NT2/D1 (cell line): Measurements from ENCODE around the gene TMEM53.

Experiments
- SUZ12 ChIP-seq: IDR thresholded peaks from 2 replicates; pipeline ENCODE4 v1.6.1; 2011; ENCODE audit not compliant: insufficient read length, insufficient read depth; ENCODE audit errors: extremely low read depth
- ZNF274 ChIP-seq: IDR thresholded peaks from 2 replicates; pipeline ENCODE4 v1.6.1; 2011; ENCODE audit warnings: mild to moderate bottlenecking, low read depth, low read length

DNA sequence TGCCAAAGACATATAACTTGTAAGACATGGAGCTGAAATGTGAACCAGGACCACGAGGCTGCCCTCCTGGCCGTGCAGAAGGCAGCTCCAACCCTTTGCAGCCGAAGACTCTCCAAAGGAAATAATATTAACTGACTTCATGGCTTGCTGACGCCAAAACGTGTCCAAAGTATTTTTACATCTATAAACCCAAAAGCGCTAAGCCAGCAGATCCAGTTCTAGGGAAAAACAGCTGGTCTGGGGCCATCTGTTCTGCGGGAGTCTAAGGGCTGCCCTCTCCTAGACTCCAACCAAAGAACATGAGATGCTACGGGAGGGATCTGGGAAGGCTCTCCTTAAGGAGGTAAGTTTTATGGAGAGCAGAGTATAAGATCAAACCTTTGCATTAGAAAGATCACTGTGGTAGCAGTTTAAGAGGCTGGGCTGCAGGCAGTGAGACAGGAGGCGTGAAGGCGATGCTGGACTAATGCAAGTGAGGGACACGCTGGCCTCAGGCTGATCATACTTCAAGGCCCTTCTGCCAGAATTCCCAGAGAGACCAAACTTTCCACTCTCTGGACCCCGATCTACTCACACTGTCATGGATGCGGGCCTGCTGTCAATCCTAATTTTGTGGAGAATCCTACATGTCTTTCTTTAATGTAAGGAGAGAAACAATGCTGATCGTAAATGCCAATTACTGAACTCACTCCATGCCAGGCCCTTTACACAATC, 1.2 kb downstream of the TMEM53 start:
- no peak for TF ChIP-seq ZNF274
- TF ChIP-seq SUZ12 = no peak
